HG02840 (cell line): ENCODE measurements around the gene G0S2.

Experiments used
- ATAC-seq: cut with Tn5 transposase; IDR thresholded peaks from one replicate; pipeline ENCODE4 v1.9.1; 2021; ENCODE audit warnings: mild to moderate bottlenecking, moderate library complexity, moderate number of reproducible peaks; ENCODE audit not compliant: unreplicated experiment, low FRiP score

G0S2 gene

DNA sequence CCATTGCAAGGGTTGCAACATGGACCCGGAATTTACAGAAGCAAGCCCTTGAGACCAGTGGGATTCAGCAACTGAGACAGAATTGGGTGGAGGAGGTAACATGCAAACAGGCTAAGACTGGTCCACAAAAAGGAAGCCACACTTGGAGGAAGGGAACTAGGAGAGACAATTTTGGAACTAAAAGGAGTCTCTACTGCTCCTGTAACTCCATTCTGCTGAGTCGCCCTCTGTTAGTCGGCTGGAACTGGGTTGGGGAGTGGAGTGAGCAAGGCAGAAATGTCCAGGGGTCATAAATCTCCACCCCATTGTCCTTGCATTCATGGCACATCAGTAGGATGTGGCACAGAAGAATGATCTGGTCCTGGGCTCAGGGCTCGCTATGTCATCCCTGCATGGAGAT lies 28.1 kb upstream of the G0S2 start:
- no peak for ATAC-seq

DNA sequence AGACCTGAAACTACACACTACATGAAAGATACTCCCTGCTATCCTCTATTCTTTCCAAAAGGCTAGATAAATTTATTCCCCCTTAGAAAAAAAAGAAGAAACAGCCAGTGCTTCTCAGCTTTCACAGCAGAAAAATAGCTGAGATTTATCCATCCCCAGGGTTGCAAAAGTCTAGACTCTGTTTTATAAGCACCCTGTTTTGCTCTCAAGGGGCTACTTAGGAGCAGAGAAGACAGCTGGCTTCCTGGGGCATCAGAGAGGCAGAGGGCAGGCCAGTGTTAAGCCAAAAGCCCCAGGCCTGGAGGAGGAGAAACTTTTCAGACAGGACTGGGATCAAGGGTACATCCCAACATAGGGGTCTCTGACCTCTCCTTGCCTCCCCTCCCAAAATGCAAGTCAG lies 26.9 kb upstream of the G0S2 start:
- ATAC-seq = no peak

DNA sequence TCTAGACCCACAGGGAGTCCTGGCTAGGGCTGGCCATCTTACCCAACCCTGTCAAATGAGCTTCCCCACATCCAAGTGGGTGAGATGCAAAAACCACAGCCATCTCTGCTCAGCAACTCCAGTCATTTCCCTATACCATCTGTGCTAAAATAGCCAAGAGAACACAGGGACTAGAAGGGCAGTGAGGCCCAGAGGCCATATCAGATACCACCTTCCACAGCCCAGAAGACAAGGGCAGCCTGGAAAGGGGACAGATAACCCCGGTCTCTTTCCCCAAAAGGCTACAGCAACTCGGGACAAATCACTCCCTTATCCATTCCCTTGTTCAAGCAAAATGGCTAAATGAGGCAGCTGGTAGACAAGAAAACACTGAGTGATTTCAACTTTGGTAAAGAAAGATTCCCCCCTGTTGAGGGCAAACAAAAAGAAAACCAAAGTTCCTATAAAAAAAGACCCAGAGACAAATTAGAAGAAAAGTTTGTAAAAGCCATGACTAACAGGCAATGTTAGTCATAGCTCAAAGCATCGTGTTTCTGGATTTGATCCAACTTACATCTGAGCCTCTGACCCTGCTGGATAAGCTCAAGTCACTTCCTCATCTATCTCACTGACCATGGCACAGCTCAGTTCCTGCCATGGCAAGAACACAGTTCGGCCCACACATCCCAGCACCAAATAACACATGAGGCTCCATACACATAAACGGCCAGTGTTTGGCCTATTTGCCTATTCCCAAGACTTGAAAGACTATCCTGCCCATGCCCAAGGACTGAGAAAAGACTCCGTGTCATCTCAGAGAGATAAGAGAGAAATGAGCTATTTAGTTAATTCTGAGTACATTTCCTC lies 26.1 kb upstream of the G0S2 start:
- ATAC-seq = no peak

DNA sequence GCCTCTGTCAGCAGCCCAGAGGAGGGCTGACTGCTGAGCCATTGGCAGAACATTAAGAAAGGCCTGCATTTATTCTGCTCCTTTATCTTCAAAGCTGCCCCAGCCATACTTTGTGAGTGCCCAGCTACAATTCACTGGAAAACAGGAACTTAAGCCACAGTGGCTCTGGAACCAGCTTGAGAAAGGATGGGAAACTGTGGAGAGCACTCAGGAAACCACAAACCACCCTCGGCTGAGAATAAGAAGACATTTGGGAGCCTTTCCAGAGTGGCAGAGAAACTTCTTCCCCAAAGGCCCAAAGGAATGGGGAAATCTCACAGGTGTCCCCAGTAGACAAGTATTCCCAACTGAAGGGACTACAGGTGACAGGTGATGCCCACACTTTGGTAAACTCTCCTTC lies 24.8 kb upstream of the G0S2 start:
- ATAC-seq = no peak

GRCh38 chr1:209651138-209651587 lies 24.0 kb upstream of the G0S2 start:
- ATAC-seq = no peak

DNA sequence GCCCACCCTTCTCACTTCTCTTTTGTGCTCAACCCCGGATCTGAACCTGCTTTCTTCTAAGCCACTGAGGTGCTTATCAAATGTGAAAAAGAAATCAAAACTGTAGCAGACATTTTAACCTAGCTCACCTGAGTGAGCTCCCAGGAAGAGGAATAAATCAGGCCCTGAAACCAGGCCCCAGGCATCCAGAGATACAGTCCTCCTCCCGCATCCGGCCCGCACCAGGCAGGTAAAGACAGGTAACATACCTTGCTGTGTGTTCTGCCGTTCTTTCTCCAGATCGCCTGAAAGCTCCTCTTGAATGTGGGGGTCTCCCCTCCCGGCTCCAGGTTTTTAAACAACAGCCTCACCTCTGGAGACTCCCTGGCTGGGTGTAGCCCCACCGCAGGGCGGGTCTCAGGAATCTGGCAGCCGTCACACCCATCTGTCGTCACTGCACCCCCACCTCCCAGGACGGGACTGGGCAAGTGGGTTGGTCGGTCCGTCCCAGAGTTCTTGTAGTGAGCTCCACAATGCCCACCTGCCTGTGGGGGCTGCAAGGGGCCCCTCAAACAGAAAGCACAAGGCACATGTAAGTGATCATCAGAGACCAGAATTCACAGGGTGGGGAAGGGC lies 23.0 kb upstream of the G0S2 start, which contains the start of gene LAMB3:
TSS of gene LAMB3 (minus strand) at position 305 of the 615 bp plus-strand sequence. CDS start 1,481 bp downstream, outside the sequence.
- no peak for ATAC-seq

DNA sequence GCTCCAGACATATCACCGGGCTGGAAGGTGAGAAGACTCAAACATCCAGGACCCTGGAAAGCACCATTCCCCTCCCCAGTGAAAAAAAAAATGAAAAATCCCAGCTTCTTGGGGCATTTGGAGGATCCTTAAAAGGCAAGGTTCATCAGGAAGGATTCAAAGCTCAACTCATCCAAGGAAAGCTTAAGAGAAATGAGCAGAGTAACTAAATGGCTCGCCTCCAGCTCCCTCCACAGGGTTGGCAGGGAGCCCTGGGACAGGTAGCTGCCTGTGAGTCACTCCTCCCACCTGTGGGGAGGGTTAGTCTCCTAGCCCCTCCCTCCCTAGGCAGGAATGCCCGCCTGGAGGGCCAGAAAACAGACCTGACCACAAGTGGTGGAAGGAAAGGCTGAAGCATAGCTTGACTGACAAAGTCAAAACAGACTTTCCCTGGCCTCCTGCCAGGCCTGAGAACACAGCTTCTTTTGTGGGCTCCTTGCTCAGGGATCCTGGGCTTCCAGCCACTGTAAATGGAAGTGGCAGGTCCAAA lies 22.3 kb upstream of the G0S2 start:
- ATAC-seq = no peak

GRCh38 chr1:209653915-209654351 lies 21.3 kb upstream of the G0S2 start:
- ATAC-seq = no peak

GRCh38 chr1:209655411-209656231 lies 19.6 kb upstream of the G0S2 start:
- no peak for ATAC-seq

GRCh38 chr1:209657140-209657879 lies 17.9 kb upstream of the G0S2 start:
- ATAC-seq = no peak

GRCh38 chr1:209657918-209658317 lies 17.3 kb upstream of the G0S2 start:
- ATAC-seq = no peak

- peak; percentile 63 for ATAC-seq
These were observed 15.3 kb upstream of the G0S2 start for GRCh38 chr1:209659909-209660308.

GRCh38 chr1:209661071-209661470 lies 14.1 kb upstream of the G0S2 start:
- no peak for ATAC-seq

GRCh38 chr1:209662879-209663327 lies 12.3 kb upstream of the G0S2 start:
- no peak for ATAC-seq

GRCh38 chr1:209667103-209667502 lies 8.1 kb upstream of the G0S2 start:
- ATAC-seq = no peak

DNA sequence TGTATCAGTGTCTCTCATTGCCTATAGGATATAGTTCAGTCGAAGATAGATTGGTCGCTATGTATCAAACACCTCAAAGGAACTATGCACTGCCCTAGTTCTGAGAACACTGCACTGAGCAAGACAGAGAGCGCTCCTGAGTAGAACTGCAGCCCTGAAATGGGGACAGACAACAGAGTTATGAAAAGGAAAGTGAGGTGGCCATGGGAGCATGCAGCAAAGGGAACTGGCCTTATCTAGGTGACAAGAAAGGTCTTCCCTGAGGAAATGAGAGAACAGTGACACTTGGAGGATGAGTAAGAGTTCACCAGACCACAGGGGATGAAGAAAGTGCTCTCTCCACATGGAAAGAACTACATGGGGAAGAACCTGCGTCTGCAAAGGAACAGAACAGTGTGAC lies 7.5 kb upstream of the G0S2 start:
- ATAC-seq = no peak

GRCh38 chr1:209670441-209671082 lies 4.7 kb upstream of the G0S2 start:
- ATAC-seq = no peak

GRCh38 chr1:209672705-209673630 lies 2.2 kb upstream of the G0S2 start:
- ATAC-seq = peak; percentile 93
